Activated naive CD8-positive, alpha-beta T cell treated with anti-CD3 and anti-CD28 coated beads, Interleukin-2, amount 10 ng/mL, durations not matched to agents 7 days and 5 days (primary cell): Measurements from ENCODE around the gene ERC1. TPM values are rescaled to one million over a fixed set of nuclear protein-coding genes. Genes with fewer than 3 reads are reported as not detected.

Source experiments
- ATAC-seq: fragments of 150-1000 bp; cut with Tn5 transposase; one replicate; pipeline ENCODE4 v1.10.0; 2021; ENCODE audit warnings: low read depth, moderate library complexity
- POLR2A ChIA-PET: fragments of 350-600 bp; sonication (Branson Sonifier 250); formaldehyde crosslinking; loops from one replicate; lab custom pipeline; 2021; ENCODE audit warnings: antibody characterized with exemption; lab: Charles Lee
- DNase-seq: peaks from one replicate; pipeline ENCODE4 v3.0.0; 2021
- H3K27ac Mint-ChIP-seq: one replicate; pipeline ENCODE4 v1.8.0; 2022; ENCODE audit warnings: mild to moderate bottlenecking, mixed read lengths
- H3K27me3 Mint-ChIP-seq: one replicate; pipeline ENCODE4 v1.8.0; 2022; ENCODE audit warnings: mild to moderate bottlenecking, moderate library complexity, mixed read lengths
- H3K36me3 Mint-ChIP-seq: one replicate; pipeline ENCODE4 v1.8.0; 2021; ENCODE audit warnings: mild to moderate bottlenecking, mixed read lengths
- H3K4me1 Mint-ChIP-seq: one replicate; pipeline ENCODE4 v1.8.0; 2021; ENCODE audit warnings: mixed read lengths
- H3K4me3 Mint-ChIP-seq: one replicate; pipeline ENCODE4 v1.8.0; 2022; ENCODE audit warnings: mild to moderate bottlenecking, moderate library complexity, mixed read lengths
- H3K9me3 Mint-ChIP-seq: one replicate; pipeline ENCODE4 v1.8.0; 2021; ENCODE audit warnings: mixed read lengths
- total RNA-seq, 2 experiments: library from RNA; stranded (reverse); gene quantifications; one replicate each; pipeline ENCODE4 v1.2.3, GENCODE V29; 2021

Gene ERC1
- total RNA-seq, 2 experiments from 2014 or later: 24.0 to 30.3 TPM

- Mint-ChIP-seq H3K9me3 (no peaks in the 10 kb centered on the region), H3K36me3 (peaks cover 2% of the 10 kb centered on the region), H3K27me3 (no peaks in the 10 kb centered on the region), H3K4me1 (no peaks in the 10 kb centered on the region), H3K27ac (no peak overlapping the region), H3K4me3 (no peak overlapping the region)
- ATAC-seq: no peak
- no peak for DNase-seq
- POLR2A ChIA-PET: no interaction called here
These were observed 22.8 kb downstream of the ERC1 start for GRCh38 chr12:1013618-1014489.

GRCh38 chr12:1019283-1019682, 28.3 kb downstream of the ERC1 start:
- Mint-ChIP-seq H3K27me3 (no peaks in the 10 kb centered on the region), H3K27ac (no peak overlapping the region), H3K36me3 (peaks cover 12% of the 10 kb centered on the region), H3K9me3 (no peaks in the 10 kb centered on the region), H3K4me3 (no peak overlapping the region), H3K4me1 (no peaks in the 10 kb centered on the region)
- DNase-seq (no peak), ATAC-seq (no peak)
- POLR2A ChIA-PET: no interaction called here

GRCh38 chr12:1020389-1020788, 29.4 kb downstream of the ERC1 start:
- Mint-ChIP-seq H3K27ac (no peak overlapping the region), H3K9me3 (no peaks in the 10 kb centered on the region), H3K36me3 (peaks cover 11% of the 10 kb centered on the region), H3K4me1 (no peaks in the 10 kb centered on the region), H3K4me3 (no peak overlapping the region), H3K27me3 (no peaks in the 10 kb centered on the region)
- DNase-seq (no peak), ATAC-seq (no peak)
- POLR2A ChIA-PET: no interaction called here

GRCh38 chr12:1022032-1022970, 31.3 kb downstream of the ERC1 start:
- H3K27me3 Mint-ChIP-seq: no peaks in the 10 kb centered on the region
- ATAC-seq: no peak
- DNase-seq: no peak
- peaks cover 13% of the 10 kb centered on the region for H3K36me3 Mint-ChIP-seq
- no peak overlapping the region for H3K4me3 Mint-ChIP-seq
- POLR2A ChIA-PET: no interaction called here
- H3K27ac Mint-ChIP-seq: no peak overlapping the region
- H3K4me1 Mint-ChIP-seq: no peaks in the 10 kb centered on the region
- H3K9me3 Mint-ChIP-seq: no peaks in the 10 kb centered on the region

- no peak for ATAC-seq
- no peaks in the 10 kb centered on the region for H3K9me3 Mint-ChIP-seq
- no peak overlapping the region for H3K27ac Mint-ChIP-seq
- H3K4me3 Mint-ChIP-seq: no peak overlapping the region
- peaks cover 5% of the 10 kb centered on the region for H3K4me1 Mint-ChIP-seq
- H3K36me3 Mint-ChIP-seq: peaks cover 16% of the 10 kb centered on the region
- POLR2A ChIA-PET: no interaction called here
- no peaks in the 10 kb centered on the region for H3K27me3 Mint-ChIP-seq
- DNase-seq: no peak
These were observed 39.8 kb downstream of the ERC1 start for GRCh38 chr12:1030779-1031178.

- DNase-seq (no peak), ATAC-seq (no peak)
- H3K4me1 Mint-ChIP-seq: peaks cover 3% of the 10 kb centered on the region
- no peak overlapping the region for H3K27ac Mint-ChIP-seq
- no peaks in the 10 kb centered on the region for H3K9me3 Mint-ChIP-seq
- H3K27me3 Mint-ChIP-seq: no peaks in the 10 kb centered on the region
- H3K36me3 Mint-ChIP-seq: peaks cover 6% of the 10 kb centered on the region
- POLR2A ChIA-PET: no interaction called here
- no peak overlapping the region for H3K4me3 Mint-ChIP-seq
These were observed 43.2 kb downstream of the ERC1 start for GRCh38 chr12:1034243-1034642.

GRCh38 chr12:1034751-1035457, 43.9 kb downstream of the ERC1 start:
- H3K27me3 Mint-ChIP-seq: no peaks in the 10 kb centered on the region
- no peak overlapping the region for H3K4me3 Mint-ChIP-seq
- DNase-seq: no peak
- peaks cover 6% of the 10 kb centered on the region for H3K36me3 Mint-ChIP-seq
- no peak for ATAC-seq
- H3K27ac Mint-ChIP-seq: no peak overlapping the region
- no peaks in the 10 kb centered on the region for H3K9me3 Mint-ChIP-seq
- H3K4me1 Mint-ChIP-seq: peaks cover 3% of the 10 kb centered on the region
- POLR2A ChIA-PET: no interaction called here

- DNase-seq (no peak), ATAC-seq (no peak)
- Mint-ChIP-seq H3K4me1 (no peaks in the 10 kb centered on the region), H3K9me3 (no peaks in the 10 kb centered on the region), H3K36me3 (peaks cover 2% of the 10 kb centered on the region), H3K4me3 (no peak overlapping the region), H3K27ac (no peak overlapping the region), H3K27me3 (no peaks in the 10 kb centered on the region)
- POLR2A ChIA-PET: no interaction called here
These were observed 50.5 kb downstream of the ERC1 start for GRCh38 chr12:1041478-1041877.

GRCh38 chr12:1044199-1044598, 53.2 kb downstream of the ERC1 start:
- POLR2A ChIA-PET: no interaction called here
- H3K4me1 Mint-ChIP-seq: peaks cover 6% of the 10 kb centered on the region
- no peak for DNase-seq
- no peaks in the 10 kb centered on the region for H3K9me3 Mint-ChIP-seq
- peaks cover 4% of the 10 kb centered on the region for H3K36me3 Mint-ChIP-seq
- no peak overlapping the region for H3K4me3 Mint-ChIP-seq
- H3K27ac Mint-ChIP-seq: no peak overlapping the region
- no peaks in the 10 kb centered on the region for H3K27me3 Mint-ChIP-seq
- no peak for ATAC-seq

GRCh38 chr12:1044696-1045095, 53.7 kb downstream of the ERC1 start:
- Mint-ChIP-seq H3K4me3 (no peak overlapping the region), H3K27ac (no peak overlapping the region)
- no peak for ATAC-seq

GRCh38 chr12:1046727-1047126, 55.7 kb downstream of the ERC1 start:
- Mint-ChIP-seq H3K27ac (no peak overlapping the region), H3K36me3 (peaks cover 4% of the 10 kb centered on the region), H3K27me3 (no peaks in the 10 kb centered on the region), H3K4me3 (no peak overlapping the region), H3K9me3 (no peaks in the 10 kb centered on the region), H3K4me1 (peaks cover 10% of the 10 kb centered on the region)
- ATAC-seq: no peak
- DNase-seq: no peak
- POLR2A ChIA-PET: no interaction called here

More at GRCh38 chr12:1044696-1045095, 53.7 kb downstream of the ERC1 start:
- no peak for DNase-seq
- no peaks in the 10 kb centered on the region for H3K27me3 Mint-ChIP-seq
- H3K4me1 Mint-ChIP-seq: peaks cover 6% of the 10 kb centered on the region
- POLR2A ChIA-PET: no interaction called here
- no peaks in the 10 kb centered on the region for H3K9me3 Mint-ChIP-seq
- H3K36me3 Mint-ChIP-seq: peaks cover 4% of the 10 kb centered on the region

- no peak for ATAC-seq
- Mint-ChIP-seq H3K9me3 (no peaks in the 10 kb centered on the region), H3K4me1 (peaks cover 10% of the 10 kb centered on the region), H3K4me3 (no peak overlapping the region), H3K36me3 (peaks cover 4% of the 10 kb centered on the region), H3K27ac (no peak overlapping the region), H3K27me3 (no peaks in the 10 kb centered on the region)
- POLR2A ChIA-PET: no interaction called here
- DNase-seq: no peak
These were observed 57.1 kb downstream of the ERC1 start for GRCh38 chr12:1047898-1048660.
